OCI-LY3 (cell line): ENCODE measurements around the gene RNF144A.

Experiments
- EZH2phosphoT487 ChIP-seq: fragments of 200-600 bp; shearing (Covaris generic); IDR thresholded peaks from 2 replicates; pipeline ENCODE4 v1.6.1; 2018; ENCODE audit warnings: antibody characterized with exemption, mixed run types, low read depth
- TF ChIP-seq, protein P1 (sequence below): fragments of 200-600, 300-600 bp; sonication (generic); IDR thresholded peaks from 2 replicates; pipeline ENCODE4 v1.5.1; 2014; ENCODE audit warnings: antibody characterized with exemption, low read length, low read depth

DNA sequence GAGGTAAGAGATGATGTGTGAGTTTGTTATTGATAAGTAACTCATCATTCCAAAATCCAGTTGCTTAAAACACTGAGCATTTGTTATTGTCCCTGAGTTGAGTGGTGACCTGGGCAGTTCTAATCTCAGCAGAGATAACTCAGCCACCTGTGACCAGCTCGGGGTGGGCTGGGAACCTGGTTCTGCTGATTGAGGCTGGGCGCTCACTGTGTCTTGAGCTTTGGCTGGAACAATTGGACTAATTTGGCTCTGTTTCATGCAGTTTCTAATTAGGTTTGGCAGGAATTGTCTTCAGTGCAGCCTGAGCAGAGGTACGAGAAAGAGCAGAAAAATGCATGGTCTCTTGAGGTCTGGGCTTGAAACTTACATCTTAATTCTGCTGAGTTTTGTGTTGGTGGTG lies 144.7 kb downstream of the RNF144A start:
- TF ChIP-seq, protein P1, sequence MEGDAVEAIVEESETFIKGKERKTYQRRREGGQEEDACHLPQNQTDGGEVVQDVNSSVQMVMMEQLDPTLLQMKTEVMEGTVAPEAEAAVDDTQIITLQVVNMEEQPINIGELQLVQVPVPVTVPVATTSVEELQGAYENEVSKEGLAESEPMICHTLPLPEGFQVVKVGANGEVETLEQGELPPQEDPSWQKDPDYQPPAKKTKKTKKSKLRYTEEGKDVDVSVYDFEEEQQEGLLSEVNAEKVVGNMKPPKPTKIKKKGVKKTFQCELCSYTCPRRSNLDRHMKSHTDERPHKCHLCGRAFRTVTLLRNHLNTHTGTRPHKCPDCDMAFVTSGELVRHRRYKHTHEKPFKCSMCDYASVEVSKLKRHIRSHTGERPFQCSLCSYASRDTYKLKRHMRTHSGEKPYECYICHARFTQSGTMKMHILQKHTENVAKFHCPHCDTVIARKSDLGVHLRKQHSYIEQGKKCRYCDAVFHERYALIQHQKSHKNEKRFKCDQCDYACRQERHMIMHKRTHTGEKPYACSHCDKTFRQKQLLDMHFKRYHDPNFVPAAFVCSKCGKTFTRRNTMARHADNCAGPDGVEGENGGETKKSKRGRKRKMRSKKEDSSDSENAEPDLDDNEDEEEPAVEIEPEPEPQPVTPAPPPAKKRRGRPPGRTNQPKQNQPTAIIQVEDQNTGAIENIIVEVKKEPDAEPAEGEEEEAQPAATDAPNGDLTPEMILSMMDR = no peak
- no peak for TF ChIP-seq EZH2phosphoT487
